ENCODE data around the gene GCH1. TPM values are rescaled to one million over a fixed set of nuclear protein-coding genes. Genes with fewer than 3 reads are reported as not detected.

Gene GCH1
- total RNA-seq, 4 donors from 2014 or later, result 1.5 to 6.8 (median 1.7) TPM

DNA sequence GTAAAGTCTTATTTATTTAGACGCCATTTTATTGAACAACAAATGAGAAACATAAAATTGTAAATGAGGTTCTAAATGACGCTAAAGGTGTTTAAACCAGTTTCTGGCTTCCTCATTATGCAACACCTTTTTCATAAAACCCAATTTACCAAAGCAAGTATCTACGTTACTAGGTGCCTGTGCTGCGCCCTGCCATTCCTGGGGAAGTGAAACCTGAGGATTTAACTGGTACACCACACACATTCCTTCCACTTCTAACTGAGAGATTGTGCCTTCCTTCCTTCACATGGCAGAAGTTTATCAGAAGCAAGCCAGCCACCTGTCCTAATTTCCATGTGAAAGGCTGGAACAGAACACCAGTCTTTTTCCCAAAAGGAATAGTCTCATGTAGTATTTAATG, 40.3 kb upstream of the GCH1 start:
- Histone ChIP-seq H3K27me3 (no peaks in the 10 kb centered on the region), H3K36me3 (no peaks in the 10 kb centered on the region), H3K9me3 (no peaks in the 10 kb centered on the region), H3K4me3 (no peak overlapping the region), H3K4me1 (no peaks in the 10 kb centered on the region), H3K27ac (replicated peaks in 1 of 4) (no peak overlapping the region)
- 91% methylated on average over 4 of the region's 4 CpGs for WGBS
- DNase-seq (ENCODE audit: extremely low spot score), result no peak
- TF ChIP-seq EP300 (IDR thresholded peaks at IDR 0.05), result no peak
- no peak for TF ChIP-seq CTCF (IDR thresholded peaks at IDR 0.05)
- no peak for TF ChIP-seq POLR2A (IDR thresholded peaks at IDR 0.05; ENCODE audit: low read depth)
- intact Hi-C loops (cut with DNase I), result no loop called here

- Histone ChIP-seq H3K36me3 (no peaks in the 10 kb centered on the region), H3K4me1 (no peaks in the 10 kb centered on the region), H3K4me3 (no peak overlapping the region), H3K9me3 (no peaks in the 10 kb centered on the region), H3K27ac (replicated peaks in 1 of 4) (no peak overlapping the region), H3K27me3 (no peaks in the 10 kb centered on the region)
- no peak for DNase-seq (ENCODE audit: extremely low spot score)
- 100% methylated on average over 1 of the region's 1 CpG for WGBS
- intact Hi-C loops (cut with DNase I), result no loop called here
- no peak for TF ChIP-seq EP300 (IDR thresholded peaks at IDR 0.05)
- no peak for TF ChIP-seq POLR2A (IDR thresholded peaks at IDR 0.05; ENCODE audit: low read depth)
- TF ChIP-seq POLR2AphosphoS5 (IDR thresholded peaks at IDR 0.05), result no peak
- no peak for TF ChIP-seq CTCF (IDR thresholded peaks at IDR 0.05)
Observed at GRCh38 chr14:54936816-54937215, 34.2 kb upstream of the GCH1 start.

- H3K36me3 ChIP-seq, result no peaks in the 10 kb centered on the region
- no peaks in the 10 kb centered on the region for H3K4me1 ChIP-seq
- no peak overlapping the region for H3K27ac ChIP-seq (replicated peaks in 1 of 4)
- H3K27me3 ChIP-seq, result no peaks in the 10 kb centered on the region
- TF ChIP-seq POLR2AphosphoS5 (IDR thresholded peaks at IDR 0.05), result no peak
- no peak for TF ChIP-seq EP300 (IDR thresholded peaks at IDR 0.05)
- TF ChIP-seq POLR2A (IDR thresholded peaks at IDR 0.05; ENCODE audit: low read depth), result no peak
- TF ChIP-seq CTCF (IDR thresholded peaks at IDR 0.05), result no peak
- no peak overlapping the region for H3K4me3 ChIP-seq
- DNase-seq (ENCODE audit: extremely low spot score), result no peak
- intact Hi-C loops (cut with DNase I), result no loop called here
- 98% methylated on average over 5 of the region's 5 CpGs for WGBS
- H3K9me3 ChIP-seq, result no peaks in the 10 kb centered on the region
Observed at GRCh38 chr14:54935958-54936357, 33.3 kb upstream of the GCH1 start.

- Histone ChIP-seq H3K9me3 (no peaks in the 10 kb centered on the region), H3K27me3 (no peaks in the 10 kb centered on the region), H3K36me3 (no peaks in the 10 kb centered on the region), H3K4me3 (no peak overlapping the region), H3K27ac (replicated peaks in 1 of 4) (no peak overlapping the region), H3K4me1 (no peaks in the 10 kb centered on the region)
- 50% methylated on average over 2 of the region's 2 CpGs for WGBS
- intact Hi-C loops (cut with DNase I), result no loop called here
- TF ChIP-seq EP300 (IDR thresholded peaks at IDR 0.05) (no peak), POLR2AphosphoS5 (IDR thresholded peaks at IDR 0.05) (no peak), POLR2A (IDR thresholded peaks at IDR 0.05; ENCODE audit: low read depth) (no peak), CTCF (IDR thresholded peaks at IDR 0.05) (no peak)
- no peak for DNase-seq (ENCODE audit: extremely low spot score)
Observed at GRCh38 chr14:54935100-54935499, 32.5 kb upstream of the GCH1 start.

DNA sequence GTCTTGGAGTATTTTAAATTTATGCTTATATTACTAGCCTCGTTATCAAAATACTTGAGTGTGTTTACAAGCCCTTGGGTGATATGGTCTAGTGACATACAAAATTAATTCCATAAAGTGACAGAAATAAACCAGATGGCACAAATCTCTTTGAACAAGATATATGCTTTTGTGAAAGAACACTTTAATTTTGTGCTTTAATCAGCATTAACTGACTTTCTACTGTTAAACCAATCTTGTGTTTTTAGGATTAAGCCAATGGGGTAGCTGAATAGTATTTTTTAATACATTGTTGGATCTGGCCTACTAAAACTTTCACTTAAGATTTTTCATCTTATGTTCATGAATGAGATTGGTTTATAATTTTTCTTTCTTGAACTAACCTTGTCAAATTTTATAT, 30.4 kb upstream of the GCH1 start:
- Histone ChIP-seq H3K27me3 (no peaks in the 10 kb centered on the region), H3K36me3 (no peaks in the 10 kb centered on the region), H3K4me1 (no peaks in the 10 kb centered on the region), H3K9me3 (no peaks in the 10 kb centered on the region), H3K4me3 (no peak overlapping the region), H3K27ac (replicated peaks in 1 of 4) (no peak overlapping the region)
- intact Hi-C loops (cut with DNase I), result no loop called here
- 93% methylated on average over 1 of the region's 1 CpG for WGBS
- TF ChIP-seq CTCF (IDR thresholded peaks at IDR 0.05), result no peak
- TF ChIP-seq POLR2AphosphoS5 (IDR thresholded peaks at IDR 0.05), result no peak
- TF ChIP-seq POLR2A (IDR thresholded peaks at IDR 0.05; ENCODE audit: low read depth), result no peak
- no peak for TF ChIP-seq EP300 (IDR thresholded peaks at IDR 0.05)
- no peak for DNase-seq (ENCODE audit: extremely low spot score)
